GM21390 (cell line): ENCODE measurements around the gene FAAP100.

Experiments
- ATAC-seq: cut with Tn5 transposase; IDR thresholded peaks from one replicate; pipeline ENCODE4 v1.9.1; 2021; ENCODE audit not compliant: unreplicated experiment

Gene FAAP100

DNA sequence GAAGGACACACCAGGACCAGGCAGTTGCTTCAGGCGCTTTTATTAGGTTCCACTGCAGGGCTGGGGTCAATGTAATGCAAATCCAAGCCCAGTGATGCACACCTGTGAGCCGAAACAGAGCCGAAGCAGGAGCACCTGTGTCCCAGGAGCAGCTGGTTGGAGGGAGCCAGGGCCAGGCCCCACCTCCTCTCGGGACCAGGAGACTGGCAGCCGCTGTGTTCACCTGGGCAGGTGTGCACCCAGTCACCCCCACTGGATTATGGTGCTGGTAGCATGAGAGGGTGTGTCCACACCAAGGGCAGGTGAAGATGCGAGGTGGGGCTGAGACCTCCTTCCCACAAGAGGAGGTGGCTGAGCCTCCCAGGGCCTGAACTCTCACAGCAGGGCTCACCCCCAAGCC is 4.7 kb upstream of the FAAP100 start:
- ATAC-seq = no peak

DNA sequence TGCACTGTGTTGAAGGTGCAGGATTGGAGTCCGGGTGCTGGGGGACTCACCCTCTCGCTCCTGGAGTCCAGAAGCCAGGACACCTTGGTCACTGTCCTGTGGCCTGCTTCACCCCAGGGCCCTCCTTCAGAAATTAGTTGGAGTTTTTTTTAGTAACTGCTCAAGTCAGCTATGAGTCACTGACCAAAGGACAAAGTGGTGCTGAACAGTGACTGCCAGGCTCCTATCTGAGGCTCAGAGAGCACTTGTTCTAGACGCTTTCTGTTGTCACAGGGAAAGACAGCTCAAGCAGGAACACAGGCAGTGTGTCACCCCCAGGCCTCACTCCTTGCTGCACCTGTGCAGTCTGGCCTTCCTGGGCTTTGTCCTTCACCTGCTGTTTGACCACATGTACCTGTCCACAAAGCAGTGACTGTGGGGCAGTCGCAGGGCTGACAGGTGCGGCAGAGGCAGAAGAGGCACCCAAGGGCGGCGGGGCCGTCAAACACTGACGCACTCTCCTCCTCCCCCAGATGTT is 4.1 kb upstream of the FAAP100 start:
- ATAC-seq = no peak

DNA sequence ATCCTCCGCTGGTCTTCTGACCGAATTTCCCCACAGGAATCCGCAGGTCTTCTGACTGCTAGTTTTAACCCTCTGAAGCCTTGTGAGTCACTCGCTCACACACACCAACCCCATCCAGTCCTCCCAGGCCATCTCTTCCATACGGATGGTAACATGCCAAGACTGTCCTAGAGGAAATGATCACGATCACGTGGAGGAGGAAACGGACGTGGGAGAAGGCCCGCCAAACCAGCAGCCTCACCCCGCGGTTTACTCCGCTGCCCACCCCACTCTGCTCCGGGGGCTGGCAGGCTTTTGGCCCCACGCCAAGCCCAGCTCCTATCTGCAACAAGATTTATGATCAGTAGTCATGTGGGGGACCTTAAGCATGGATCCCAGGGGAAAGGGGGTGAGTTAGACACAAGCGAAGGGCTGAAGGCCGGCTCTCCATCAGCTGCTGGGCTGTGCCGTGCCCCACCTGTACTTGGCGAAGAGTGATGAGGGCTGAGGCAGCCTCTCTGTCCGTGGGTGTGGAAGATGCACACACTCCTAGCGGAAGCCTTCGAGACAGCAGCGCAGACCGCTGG is 1.5 kb upstream of the FAAP100 start:
- ATAC-seq = no peak

DNA sequence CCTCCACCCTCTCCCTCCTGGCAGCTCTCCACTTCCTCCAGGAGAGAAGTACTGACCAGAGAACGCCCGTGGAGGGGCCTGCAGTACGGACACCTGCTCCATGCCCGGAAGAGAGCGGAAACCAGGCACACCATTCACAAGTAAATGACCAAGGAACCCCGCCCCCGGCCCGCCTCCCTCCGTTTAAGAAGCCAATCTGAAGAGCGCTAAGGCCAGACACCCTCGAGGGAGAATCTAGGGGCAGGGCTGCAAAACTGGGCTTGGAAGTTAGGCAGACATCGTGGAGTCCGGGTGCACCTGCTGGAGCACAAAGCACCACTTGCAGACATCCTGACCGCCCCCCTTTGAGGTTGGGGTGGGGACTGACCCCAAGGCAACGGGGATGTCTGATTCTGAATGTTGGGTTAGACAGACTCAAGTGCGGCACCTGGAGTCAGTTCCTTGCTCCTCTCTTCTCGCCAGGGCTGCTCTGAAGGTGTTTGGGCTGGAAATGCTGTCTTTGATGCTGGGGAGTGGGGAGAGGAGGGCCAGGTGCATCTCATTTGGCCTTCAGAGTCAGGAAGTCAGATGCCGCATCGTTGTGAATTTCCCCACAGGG is 964 bp upstream of the FAAP100 start:
- ATAC-seq = peak; percentile 30

DNA sequence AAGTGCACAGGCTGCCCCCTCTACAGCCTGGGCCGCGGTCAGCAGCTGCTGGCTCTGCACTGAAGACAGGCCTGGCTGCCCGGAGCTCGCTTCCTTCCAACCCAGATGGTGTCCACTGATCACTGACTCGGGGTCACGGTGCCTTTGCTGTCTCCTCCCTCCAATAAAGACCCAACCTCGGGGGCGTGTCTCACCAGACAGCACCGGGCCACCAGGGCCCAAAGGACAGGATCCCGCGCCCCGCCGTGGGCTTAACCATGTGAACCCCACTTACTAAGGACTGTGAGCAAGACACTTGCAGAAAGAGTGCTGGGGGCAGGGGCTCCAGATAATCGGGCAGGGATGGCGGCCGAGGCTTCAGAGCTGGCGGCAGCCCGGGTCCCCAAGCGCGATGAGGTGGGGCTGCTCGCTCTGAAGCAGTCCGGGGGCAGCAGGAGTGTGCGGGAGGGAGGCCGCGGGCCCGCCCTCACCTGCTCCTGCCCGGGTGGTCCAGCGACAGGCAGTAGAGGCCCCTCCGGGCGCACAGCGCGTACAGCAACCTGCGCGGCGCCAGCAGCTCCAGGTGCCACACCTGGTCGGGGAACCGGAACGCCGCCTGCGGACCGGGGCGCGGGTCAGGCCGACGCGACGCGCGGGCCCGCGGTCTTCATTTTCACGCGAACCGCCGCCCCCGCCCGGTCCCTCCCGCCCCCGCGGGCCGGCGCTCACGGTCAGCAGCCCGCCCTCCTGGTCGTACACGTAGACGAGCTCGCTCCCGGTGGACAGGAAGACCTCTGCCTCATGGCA is 502 bp downstream of the FAAP100 start:
- ATAC-seq = peak; percentile 5

DNA sequence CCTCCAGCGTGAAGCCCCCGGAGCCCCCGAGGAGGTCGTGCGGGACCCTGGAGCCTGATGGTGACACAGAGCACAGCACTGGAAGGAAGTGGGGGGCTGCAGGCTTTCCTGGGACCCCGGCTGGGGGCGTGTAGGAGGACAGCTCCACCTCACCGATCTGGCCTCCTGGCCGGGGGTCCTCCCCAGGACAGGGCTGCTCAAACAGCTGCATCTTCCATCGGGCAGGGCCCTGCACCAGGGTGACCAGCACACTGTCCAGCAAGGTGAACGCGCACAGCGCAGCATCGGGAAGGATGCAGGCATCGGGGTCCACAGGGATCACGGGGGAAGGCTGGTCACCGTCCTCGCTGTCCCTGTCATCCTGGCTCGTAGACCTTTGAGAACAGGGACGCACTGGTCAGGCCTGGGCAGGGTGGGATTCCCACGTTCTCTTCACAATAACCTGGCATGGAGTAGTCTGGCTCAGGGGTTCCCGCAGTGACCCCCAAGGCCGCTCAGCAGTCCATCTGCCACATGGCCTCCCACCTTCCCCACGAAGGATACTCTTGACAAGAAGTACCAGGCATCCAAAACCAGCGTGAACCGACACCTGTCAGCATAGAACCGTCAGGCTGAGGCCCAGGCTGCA is 1.2 kb downstream of the FAAP100 start:
- ATAC-seq = no peak

DNA sequence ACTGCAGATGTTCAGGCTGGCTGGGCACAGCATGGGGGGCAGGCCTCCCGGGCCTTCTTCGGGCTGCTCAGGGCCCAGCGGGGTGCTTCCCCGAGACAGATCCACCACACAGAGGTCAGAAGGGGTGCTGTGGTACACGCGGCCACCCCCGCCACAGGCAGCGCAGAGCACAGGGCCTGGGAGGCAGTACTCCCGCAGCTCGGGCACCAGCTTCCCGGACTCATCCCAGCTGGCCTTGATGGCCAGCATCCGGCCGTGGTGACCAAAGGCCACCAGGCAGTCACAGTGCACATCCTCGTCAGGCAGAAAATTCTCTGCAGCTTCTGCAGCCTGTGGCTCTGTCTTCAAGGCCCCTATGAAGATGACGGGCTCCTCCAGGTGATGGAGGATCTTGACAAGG is 1.9 kb downstream of the FAAP100 start:
- no peak for ATAC-seq

DNA sequence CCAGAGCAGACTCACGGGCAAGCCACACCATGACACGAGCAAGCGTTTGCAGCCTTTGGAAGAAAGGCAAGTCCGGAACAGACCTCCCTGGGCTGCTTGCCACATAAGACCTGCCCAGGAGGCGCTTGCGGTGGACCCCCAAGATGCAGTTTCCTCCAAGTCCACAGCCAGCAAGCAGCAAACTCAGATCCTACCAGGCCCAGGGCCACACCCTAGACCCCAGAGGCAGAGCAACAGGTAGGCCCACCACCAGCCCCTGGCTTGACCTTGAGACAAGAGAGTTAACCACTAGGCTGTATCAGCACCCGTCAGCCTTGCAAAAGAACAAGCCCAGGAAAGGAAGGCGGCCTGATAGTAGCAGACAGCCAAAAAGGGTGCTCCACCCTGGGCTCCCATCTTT is 2.3 kb downstream of the FAAP100 start:
- no peak for ATAC-seq

DNA sequence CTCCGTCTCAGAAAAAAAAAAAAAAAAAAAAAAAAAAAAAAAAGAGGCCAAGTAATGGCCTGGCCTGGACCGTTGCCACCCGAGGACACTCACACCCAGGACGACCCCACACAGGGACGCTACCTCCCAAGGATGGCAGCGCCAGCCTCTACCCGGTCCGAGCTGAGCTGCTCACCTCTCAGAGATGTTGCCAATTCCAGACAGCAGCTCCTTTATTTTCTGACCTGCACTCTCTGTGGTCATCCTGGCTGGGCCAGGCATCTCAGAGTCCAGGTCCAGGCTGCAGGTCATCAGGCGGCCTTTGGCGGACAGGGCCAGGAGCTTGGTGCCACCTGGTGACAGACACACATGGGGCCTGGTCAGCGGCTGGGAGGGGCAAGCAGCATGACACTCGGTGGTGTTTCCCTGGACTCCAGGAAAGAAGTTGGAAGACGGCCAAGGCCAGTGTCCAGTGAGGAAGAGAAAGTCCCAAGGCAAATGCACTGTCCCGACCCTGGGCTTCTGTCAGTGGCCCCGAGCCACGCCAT is 3.1 kb downstream of the FAAP100 start:
- ATAC-seq = no peak

DNA sequence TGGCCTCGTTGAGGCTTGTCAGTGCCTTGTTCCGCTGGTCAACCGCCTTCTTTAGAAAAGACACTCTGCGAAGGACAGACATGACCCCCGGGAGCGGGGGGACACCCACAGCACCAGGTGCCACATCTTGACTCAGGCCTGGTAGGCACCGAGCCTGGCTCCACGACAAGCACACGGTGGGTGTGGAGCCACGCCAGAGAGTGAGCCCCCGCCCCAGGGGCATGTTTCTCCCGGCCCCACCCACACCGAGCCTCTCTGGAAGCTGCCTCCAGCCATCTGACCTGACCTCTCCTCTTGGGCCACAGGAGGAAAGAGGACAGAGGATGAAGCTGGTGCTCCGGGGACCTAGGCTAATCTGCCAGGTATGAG is 4.6 kb downstream of the FAAP100 start:
- ATAC-seq = no peak

DNA sequence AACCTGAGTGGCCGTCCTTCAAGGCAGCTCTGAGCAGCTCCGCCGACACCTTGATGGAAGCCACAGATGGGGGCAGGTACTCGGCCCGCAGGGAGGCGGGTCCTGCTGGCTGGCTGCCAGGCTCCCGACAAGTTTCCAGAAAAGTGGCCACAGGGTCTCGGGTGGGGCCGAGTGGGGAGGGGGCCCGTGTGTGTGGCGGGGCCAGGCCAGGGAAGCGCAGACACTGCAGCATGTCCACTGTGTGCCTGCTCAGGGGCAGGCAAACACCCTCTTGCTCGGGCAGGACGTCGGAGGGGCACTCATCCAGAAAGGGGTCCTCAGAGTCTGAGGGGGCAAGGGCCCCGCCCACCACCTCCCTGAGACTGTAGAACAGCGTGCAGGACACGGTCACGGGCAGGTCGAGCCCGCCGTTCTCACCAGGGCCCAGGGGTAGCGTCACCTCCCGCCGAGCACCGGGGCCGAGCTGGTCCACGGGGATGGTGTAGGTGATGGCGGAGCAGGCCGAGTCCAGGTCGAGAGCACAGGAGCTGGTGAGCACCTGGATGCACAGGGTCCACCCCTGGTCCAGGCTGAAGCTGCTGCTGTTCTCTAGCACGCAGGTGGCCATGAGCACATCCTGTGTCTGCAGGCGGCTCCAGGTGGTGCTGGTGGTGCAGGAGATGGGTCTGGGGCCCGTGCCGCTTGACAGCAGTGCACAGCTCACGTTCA is 5.1 kb downstream of the FAAP100 start:
- ATAC-seq = no peak

DNA sequence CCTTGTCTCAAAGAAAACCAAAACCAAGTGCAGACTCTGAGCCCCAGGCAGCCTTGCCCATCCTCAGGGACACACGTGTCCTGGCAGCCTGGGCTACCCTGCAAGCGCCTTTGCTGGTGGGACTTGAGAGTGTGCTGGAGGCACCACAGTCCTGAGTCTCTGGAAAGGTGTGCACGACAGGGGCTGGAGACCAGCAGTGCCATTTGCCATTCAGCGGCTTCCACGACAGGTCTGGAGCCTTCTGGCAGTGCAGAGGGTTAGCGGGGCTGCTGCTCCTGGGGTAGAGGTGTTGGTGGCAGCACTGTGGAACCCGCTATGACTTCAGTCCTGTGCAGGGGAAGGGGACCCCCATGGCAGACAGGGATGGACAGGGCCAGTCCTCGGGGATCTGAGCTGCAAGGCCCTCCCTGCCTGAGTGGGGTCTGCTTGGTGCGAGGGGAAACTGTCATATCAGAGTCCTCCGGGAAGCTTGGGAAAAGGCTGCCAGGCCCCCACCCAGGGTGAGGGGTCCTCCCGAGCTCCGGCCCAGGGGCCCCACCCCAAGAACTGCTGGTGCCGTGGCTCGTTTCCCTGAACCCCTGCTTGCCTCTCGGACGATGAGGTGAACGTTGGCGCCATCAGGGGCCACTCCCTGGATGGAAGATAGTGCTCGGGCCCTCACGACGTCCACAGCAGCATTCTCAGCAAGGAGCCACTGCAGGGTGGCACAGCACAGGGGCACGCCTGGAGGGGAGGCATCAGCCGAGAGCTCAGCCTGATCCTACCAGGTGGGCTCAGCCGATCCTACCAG is 6.8 kb downstream of the FAAP100 start:
- ATAC-seq = no peak

DNA sequence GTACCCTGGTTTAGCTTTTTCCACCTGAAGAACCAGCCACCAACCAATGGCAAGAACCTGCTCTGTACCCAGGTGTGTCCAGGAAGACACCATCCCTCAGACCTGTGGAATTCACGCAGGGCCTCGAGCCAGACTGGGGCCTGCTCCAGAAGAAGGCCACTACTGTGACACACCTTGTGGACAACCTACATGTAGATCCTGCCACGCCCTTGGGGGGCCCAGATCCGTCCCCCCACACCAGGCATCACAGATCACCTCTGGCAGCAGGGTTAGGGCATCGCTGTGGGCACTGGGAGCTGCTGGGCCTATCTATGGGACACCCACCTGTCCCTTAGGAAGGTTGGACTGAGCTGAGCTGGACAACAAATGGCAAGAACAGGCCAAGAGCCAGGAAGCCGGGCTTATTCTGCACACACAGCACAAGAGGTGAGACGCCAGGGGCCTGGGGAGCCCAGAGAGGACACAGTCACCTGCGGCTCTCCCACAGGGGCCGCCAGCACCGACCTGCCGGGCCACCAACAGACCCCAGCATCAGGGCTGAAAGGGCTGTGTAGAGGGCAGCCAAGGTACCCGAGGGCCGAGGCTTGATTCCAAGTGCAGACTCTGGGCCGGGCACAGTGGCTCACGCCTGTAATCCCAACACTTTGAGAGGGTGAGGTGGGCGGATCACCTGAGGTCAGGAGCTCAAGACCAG is 7.7 kb downstream of the FAAP100 start:
- ATAC-seq = no peak

DNA sequence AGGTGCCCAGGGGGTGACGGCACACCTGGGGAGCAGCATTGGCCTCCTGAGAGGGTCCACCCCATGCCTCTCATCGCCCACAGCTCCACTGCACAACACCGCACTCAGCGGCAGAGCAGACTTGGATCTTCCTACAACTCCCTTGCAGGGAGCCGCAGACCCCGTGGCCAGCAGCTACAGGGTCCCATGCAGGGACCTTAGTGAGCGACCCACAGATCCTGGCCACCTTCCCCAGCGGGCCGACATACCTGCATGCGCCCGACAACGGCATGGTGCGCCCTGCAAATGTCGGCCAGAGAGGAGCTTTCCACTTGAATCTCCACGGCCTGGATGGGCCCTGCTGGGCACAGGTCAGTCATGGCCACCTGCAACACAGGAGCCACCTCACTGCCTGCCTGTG is 8.4 kb downstream of the FAAP100 start:
- ATAC-seq = no peak

DNA sequence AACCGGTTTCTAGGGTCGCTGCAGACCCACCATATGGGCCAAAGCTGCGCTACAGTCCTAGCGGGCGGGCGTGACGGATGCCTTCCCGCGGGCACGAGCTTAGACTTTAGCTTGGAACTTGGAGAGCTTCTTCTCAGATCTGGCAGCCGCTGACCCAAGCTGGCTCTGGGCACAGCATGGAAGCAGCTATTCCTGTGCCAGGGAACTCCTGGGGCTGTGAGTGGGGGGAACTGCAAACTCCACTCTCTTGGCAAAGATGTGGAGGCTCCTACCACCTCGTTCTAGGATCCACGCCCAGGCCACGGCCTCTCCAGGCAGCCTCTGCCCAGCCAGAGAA is 8.8 kb downstream of the FAAP100 start:
- no peak for ATAC-seq

DNA sequence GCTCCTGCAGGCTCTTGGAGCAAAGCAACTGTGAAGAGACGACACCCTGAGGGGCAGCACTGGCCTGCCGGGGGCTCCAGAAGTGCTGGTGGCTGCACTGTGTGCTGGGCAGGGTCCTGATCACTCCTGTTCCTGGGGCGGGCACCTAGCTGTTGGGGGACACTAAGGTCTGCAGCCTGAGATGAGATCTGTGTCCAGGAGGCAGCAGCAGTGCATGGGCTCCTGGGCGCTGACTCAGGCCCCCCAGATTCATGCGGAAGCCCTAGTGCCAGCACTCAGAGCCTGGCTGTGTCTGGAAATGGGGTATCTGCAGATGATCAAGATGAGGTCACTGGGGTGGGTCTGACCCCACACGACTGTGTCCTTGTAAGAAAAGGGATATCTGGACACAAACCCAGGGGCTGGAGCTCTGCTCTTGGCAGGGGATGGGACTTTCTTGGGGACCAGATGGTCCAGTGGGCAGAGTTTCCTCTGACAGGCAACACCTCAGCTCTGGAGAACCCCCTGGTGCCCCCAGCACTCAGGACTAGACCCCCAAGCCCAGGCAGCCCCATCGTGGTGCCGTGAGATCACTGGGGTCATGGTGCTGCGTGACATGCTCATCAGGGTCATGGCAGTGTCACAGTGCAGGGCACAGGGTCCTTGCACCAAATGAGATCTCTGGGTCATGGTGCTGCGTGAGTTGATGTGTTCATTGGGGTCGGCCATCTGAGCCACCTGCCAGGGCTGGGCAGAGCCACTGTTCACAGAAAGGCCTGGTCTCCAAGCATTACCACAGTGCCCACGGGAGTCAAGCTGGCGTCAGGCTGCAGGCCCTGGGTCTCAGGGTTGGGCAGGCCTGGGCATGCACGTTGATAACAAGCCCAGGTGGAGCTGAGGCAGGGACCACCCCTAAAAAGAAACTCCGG is 9.5 kb downstream of the FAAP100 start:
- ATAC-seq = no peak

DNA sequence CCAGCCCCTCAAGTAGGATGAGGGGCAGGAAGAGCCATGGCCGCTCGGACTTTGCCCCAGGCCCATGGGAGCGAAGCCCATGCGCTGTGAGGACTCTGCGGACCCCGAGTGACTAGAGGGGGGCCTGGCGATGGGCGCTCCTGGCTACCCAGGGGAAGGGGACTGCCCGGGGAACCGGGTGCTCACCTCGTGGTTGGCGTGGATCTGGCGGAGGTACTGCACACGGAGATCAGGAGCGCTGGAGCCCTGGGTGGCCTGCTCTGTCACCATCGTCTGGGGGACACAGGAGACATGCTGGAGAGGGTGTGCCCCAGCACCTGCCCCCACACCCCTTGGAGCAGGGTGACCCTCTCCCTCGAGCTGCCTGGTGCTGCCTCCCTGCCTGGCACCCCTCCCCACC is 11.0 kb downstream of the FAAP100 start:
- no peak for ATAC-seq

DNA sequence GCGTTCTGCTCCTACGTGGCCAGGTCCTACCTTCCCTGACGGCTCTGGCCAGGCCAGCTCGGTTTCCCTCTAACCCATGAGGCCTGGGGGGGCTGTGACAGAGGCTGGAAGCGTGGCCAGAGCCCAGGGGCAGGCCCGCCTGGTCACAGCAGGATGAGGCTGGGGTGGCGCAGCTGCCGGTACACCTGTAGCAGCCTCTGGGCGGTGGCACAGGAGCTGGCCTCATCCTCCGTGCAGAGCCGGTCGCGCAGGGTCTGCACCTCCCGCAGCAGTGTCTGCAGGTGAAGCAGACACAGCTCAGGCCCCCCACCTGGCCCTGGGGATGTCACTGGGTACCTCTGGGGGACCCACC is 11.5 kb downstream of the FAAP100 start:
- no peak for ATAC-seq
